ENCODE measurements around the gene GLI3. TPM values are rescaled to one million over a fixed set of nuclear protein-coding genes. Genes with fewer than 3 reads are reported as not detected.

GLI3 gene
- total RNA-seq, 1 experiment from 2014 or later = not detected

- in situ Hi-C loops (cut with HindIII; ENCODE audit: low sequenced_read_pairs) = no loop called here
- no peak for DNase-seq (ENCODE audit: low spot score)
Measured at GRCh38 chr7:42127232-42127622, 109.8 kb downstream of the GLI3 start.

- in situ Hi-C loops (cut with HindIII; ENCODE audit: low sequenced_read_pairs) = no loop called here
- DNase-seq (ENCODE audit: low spot score) = no peak
Measured at GRCh38 chr7:42126475-42127231, 110.4 kb downstream of the GLI3 start.

GRCh38 chr7:42125321-42125720, 111.7 kb downstream of the GLI3 start:
- in situ Hi-C loops (cut with HindIII; ENCODE audit: low sequenced_read_pairs) = no loop called here

GRCh38 chr7:42123716-42124115, 113.3 kb downstream of the GLI3 start:
- in situ Hi-C loops (cut with HindIII; ENCODE audit: low sequenced_read_pairs) = no loop called here

More at GRCh38 chr7:42125321-42125720, 111.7 kb downstream of the GLI3 start:
- DNase-seq (ENCODE audit: low spot score) = no peak

GRCh38 chr7:42120191-42120590, 116.8 kb downstream of the GLI3 start:
- DNase-seq (ENCODE audit: low spot score) = no peak
- in situ Hi-C loops (cut with HindIII; ENCODE audit: low sequenced_read_pairs) = no loop called here

More at GRCh38 chr7:42123716-42124115, 113.3 kb downstream of the GLI3 start:
- DNase-seq (ENCODE audit: low spot score) = no peak

GRCh38 chr7:42117201-42117600, 119.8 kb downstream of the GLI3 start:
- in situ Hi-C loops (cut with HindIII; ENCODE audit: low sequenced_read_pairs) = no loop called here
- DNase-seq (ENCODE audit: low spot score) = no peak

GRCh38 chr7:42115795-42116194, 121.2 kb downstream of the GLI3 start:
- in situ Hi-C loops (cut with HindIII; ENCODE audit: low sequenced_read_pairs) = no loop called here
- no peak for DNase-seq (ENCODE audit: low spot score)

GRCh38 chr7:42110333-42110732, 126.7 kb downstream of the GLI3 start:
- in situ Hi-C loops (cut with HindIII; ENCODE audit: low sequenced_read_pairs) = no loop called here
- DNase-seq (ENCODE audit: low spot score) = no peak

- in situ Hi-C loops (cut with HindIII; ENCODE audit: low sequenced_read_pairs) = no loop called here
- no peak for DNase-seq (ENCODE audit: low spot score)
Measured at GRCh38 chr7:42108803-42109528, 128.0 kb downstream of the GLI3 start.

- no peak for DNase-seq (ENCODE audit: low spot score)
- in situ Hi-C loops (cut with HindIII; ENCODE audit: low sequenced_read_pairs) = no loop called here
Measured at GRCh38 chr7:42107484-42108240, 129.3 kb downstream of the GLI3 start.

- no peak for DNase-seq (ENCODE audit: low spot score)
- in situ Hi-C loops (cut with HindIII; ENCODE audit: low sequenced_read_pairs) = no loop called here
Measured at GRCh38 chr7:42106562-42106961, 130.4 kb downstream of the GLI3 start.

- in situ Hi-C loops (cut with HindIII; ENCODE audit: low sequenced_read_pairs) = no loop called here
- DNase-seq (ENCODE audit: low spot score) = no peak
Measured at GRCh38 chr7:42105554-42106358, 131.3 kb downstream of the GLI3 start.

GRCh38 chr7:42104694-42105093, 132.3 kb downstream of the GLI3 start:
- DNase-seq (ENCODE audit: low spot score) = no peak
- in situ Hi-C loops (cut with HindIII; ENCODE audit: low sequenced_read_pairs) = no loop called here

GRCh38 chr7:42104231-42104630, 132.8 kb downstream of the GLI3 start:
- in situ Hi-C loops (cut with HindIII; ENCODE audit: low sequenced_read_pairs) = no loop called here
- DNase-seq (ENCODE audit: low spot score) = no peak

GRCh38 chr7:42103456-42103855, 133.6 kb downstream of the GLI3 start:
- in situ Hi-C loops (cut with HindIII; ENCODE audit: low sequenced_read_pairs) = no loop called here
- no peak for DNase-seq (ENCODE audit: low spot score)

- in situ Hi-C loops (cut with HindIII; ENCODE audit: low sequenced_read_pairs) = no loop called here
- no peak for DNase-seq (ENCODE audit: low spot score)
Measured at GRCh38 chr7:42103020-42103419, 134.0 kb downstream of the GLI3 start.

- no peak for DNase-seq (ENCODE audit: low spot score)
- in situ Hi-C loops (cut with HindIII; ENCODE audit: low sequenced_read_pairs) = no loop called here
Measured at GRCh38 chr7:42102301-42102700, 134.7 kb downstream of the GLI3 start.

- no peak for DNase-seq (ENCODE audit: low spot score)
- in situ Hi-C loops (cut with HindIII; ENCODE audit: low sequenced_read_pairs) = no loop called here
Measured at GRCh38 chr7:42100156-42100508, 136.9 kb downstream of the GLI3 start.

GRCh38 chr7:42099470-42100155, 137.4 kb downstream of the GLI3 start:
- DNase-seq (ENCODE audit: low spot score) = no peak
- in situ Hi-C loops (cut with HindIII; ENCODE audit: low sequenced_read_pairs) = no loop called here

Data from G401 (cell line).